Measurements from ENCODE around the gene EGFL7. TPM values are rescaled to one million over a fixed set of nuclear protein-coding genes. Genes with fewer than 3 reads are reported as not detected.

The EGFL7 gene
- total RNA-seq, 3 donors from 2014 or later (not counting 1 experiment from before 2014, with no cell fraction given), result 0.28 to 0.47 (median 0.29) TPM

DNA sequence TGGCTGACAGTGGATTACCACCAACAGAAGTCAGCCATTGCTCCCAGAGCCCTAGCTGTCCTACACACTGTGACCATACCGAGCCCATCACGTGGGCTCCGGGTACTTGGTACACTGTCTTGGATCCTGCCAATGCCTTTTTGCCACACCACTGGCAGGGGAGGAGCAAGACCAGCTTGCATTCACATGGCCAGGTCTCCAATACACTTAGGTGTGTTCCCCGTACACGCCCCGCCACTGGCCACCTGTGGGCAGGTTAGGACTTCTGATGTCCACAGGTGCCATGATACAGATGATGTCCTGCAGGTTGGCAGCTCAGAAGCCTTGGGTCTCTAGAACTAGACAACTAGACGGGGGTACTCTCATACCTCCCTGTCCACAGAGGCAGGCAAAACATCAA is 44.3 kb downstream of the EGFL7 start:
- Mint-ChIP-seq H3K27me3 (ENCODE audit: low read depth in 2 of 2) (peaks cover 23 to 27% of the 10 kb centered on the region in 2 donors), H3K4me1 (peaks cover 6 to 7% of the 10 kb centered on the region in 2 donors)
- TF ChIP-seq, protein P1, sequence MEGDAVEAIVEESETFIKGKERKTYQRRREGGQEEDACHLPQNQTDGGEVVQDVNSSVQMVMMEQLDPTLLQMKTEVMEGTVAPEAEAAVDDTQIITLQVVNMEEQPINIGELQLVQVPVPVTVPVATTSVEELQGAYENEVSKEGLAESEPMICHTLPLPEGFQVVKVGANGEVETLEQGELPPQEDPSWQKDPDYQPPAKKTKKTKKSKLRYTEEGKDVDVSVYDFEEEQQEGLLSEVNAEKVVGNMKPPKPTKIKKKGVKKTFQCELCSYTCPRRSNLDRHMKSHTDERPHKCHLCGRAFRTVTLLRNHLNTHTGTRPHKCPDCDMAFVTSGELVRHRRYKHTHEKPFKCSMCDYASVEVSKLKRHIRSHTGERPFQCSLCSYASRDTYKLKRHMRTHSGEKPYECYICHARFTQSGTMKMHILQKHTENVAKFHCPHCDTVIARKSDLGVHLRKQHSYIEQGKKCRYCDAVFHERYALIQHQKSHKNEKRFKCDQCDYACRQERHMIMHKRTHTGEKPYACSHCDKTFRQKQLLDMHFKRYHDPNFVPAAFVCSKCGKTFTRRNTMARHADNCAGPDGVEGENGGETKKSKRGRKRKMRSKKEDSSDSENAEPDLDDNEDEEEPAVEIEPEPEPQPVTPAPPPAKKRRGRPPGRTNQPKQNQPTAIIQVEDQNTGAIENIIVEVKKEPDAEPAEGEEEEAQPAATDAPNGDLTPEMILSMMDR (IDR thresholded peaks at IDR 0.05), result no peak

DNA sequence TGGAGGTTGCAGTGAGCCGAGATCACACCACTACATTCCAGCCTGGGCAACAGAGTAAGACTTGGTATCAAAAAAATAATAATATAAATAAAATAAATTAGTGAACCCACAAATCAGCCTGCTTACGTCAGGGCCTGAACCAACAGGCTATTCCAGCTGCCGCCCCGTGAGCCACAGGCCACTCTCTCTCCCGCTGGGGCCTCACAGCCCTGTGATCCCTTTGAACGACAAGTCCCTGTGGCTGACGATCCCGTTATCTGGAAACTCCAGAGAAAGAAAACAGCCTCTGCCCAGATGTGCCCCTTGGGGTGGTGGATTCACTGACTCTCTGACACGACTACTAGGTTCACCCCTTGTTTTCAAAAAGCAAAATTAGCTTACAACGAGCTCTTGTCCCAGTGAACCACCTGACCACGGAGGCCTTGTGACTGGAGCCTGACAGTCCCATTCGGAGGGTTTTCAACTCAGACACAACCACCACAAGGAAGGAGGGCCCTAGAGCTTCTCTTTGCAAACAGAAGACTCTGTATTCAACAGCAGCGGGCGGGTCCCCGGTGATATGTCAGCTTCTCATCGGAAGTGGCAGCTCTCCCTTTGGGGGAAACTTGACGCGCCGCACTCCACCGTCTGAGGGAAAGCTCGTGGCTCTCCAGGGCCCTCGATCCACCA is 45.3 kb downstream of the EGFL7 start:
- Mint-ChIP-seq H3K36me3 (no peaks in the 10 kb centered on the region), H3K4me1 (peaks cover 6 to 7% of the 10 kb centered on the region in 2 donors), H3K4me3 (no peak overlapping the region), H3K27ac (no peak overlapping the region), H3K9me3 (no peaks in the 10 kb centered on the region), H3K27me3 (ENCODE audit: low read depth in 2 of 2) (peaks cover 23 to 27% of the 10 kb centered on the region in 2 donors)
- H3K4me1 ChIP-seq (ENCODE audit: control insufficient read depth, insufficient read depth, low read length), result peaks cover 16% of the 10 kb centered on the region
- intact Hi-C loops (cut with micrococcal nuclease), result no loop called here
- no peak for ATAC-seq
- DNase-seq, result no peak
- 89% methylated on average over 21 of the region's 22 CpGs for WGBS (ENCODE audit: insufficient coverage)
- no peaks in the 10 kb centered on the region for H3K9me3 ChIP-seq (ENCODE audit: control insufficient read depth, insufficient read depth, low read length)
- peaks cover 1% of the 10 kb centered on the region for H3K27me3 ChIP-seq (ENCODE audit: control insufficient read depth, insufficient read depth, low read length)
- H3K4me3 ChIP-seq (ENCODE audit: low read length), result no peak overlapping the region
- H3K36me3 ChIP-seq (ENCODE audit: control insufficient read depth, insufficient read depth, low read length), result no peaks in the 10 kb centered on the region
- no peak overlapping the region for H3K27ac ChIP-seq (ENCODE audit: low read length)
- TF ChIP-seq, protein P1 (IDR thresholded peaks at IDR 0.05), result no peak

More for the DNA sequence above, 44.3 kb downstream of the EGFL7 start:
- H3K9me3 ChIP-seq (ENCODE audit: control insufficient read depth, insufficient read depth, low read length), result no peaks in the 10 kb centered on the region
- intact Hi-C loops (cut with micrococcal nuclease), result no loop called here
- Mint-ChIP-seq H3K27ac (no peak overlapping the region), H3K36me3 (no peaks in the 10 kb centered on the region), H3K9me3 (no peaks in the 10 kb centered on the region), H3K4me3 (no peak overlapping the region)
- H3K4me3 ChIP-seq (ENCODE audit: low read length), result no peak overlapping the region
- ATAC-seq (no peak), DNase-seq (no peak)
- H3K4me1 ChIP-seq (ENCODE audit: control insufficient read depth, insufficient read depth, low read length), result peaks cover 12% of the 10 kb centered on the region
- 92% methylated on average over 7 of the region's 7 CpGs for WGBS (ENCODE audit: insufficient coverage)
- H3K27me3 ChIP-seq (ENCODE audit: control insufficient read depth, insufficient read depth, low read length), result no peaks in the 10 kb centered on the region
- H3K27ac ChIP-seq (ENCODE audit: low read length), result no peak overlapping the region
- H3K36me3 ChIP-seq (ENCODE audit: control insufficient read depth, insufficient read depth, low read length), result no peaks in the 10 kb centered on the region

DNA sequence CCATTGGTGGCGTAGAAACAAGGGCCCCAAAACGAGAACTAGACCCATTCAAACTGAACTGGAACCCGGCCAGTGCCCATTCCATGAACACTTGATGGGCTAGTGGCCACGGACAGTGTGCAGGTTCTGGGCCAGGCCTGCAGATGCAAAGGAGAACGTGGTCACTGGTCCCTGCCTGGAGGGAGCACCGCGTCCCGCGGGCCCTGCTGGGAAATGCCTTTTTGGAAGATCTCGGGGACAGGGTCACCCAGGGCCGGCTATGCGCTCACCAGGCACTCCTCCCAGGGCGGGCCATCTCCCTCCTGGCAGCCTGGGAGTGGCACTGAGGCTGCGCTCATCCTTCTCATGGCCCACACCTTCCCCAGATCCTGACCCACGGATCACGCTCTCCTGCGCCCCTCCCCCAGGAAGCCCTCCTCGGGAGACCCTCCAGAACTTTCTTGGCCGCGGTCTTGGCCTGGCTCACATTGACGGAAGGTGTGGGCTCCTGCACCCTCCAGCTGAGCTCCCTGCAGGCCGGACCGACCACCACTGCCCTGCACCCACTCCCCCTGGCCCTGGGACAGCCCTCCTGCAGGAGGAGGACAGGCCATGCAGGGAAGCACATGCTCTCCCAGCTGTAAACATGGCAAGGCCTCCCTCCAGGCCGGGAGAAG is 46.9 kb downstream of the EGFL7 start:
- no peaks in the 10 kb centered on the region for H3K9me3 ChIP-seq (ENCODE audit: control insufficient read depth, insufficient read depth, low read length)
- no peaks in the 10 kb centered on the region for H3K36me3 ChIP-seq (ENCODE audit: control insufficient read depth, insufficient read depth, low read length)
- H3K27me3 Mint-ChIP-seq (ENCODE audit: low read depth in 2 of 2), result peaks cover 23 to 34% of the 10 kb centered on the region in 2 donors
- intact Hi-C loops (cut with micrococcal nuclease), result no loop called here
- H3K36me3 Mint-ChIP-seq, result no peaks in the 10 kb centered on the region
- peaks cover 11% of the 10 kb centered on the region for H3K27me3 ChIP-seq (ENCODE audit: control insufficient read depth, insufficient read depth, low read length)
- DNase-seq, result no peak
- H3K27ac ChIP-seq (ENCODE audit: low read length), result no peak overlapping the region
- 92% methylated on average over 24 of the region's 24 CpGs for WGBS (ENCODE audit: insufficient coverage)
- H3K9me3 Mint-ChIP-seq, result no peaks in the 10 kb centered on the region
- H3K4me3 ChIP-seq (ENCODE audit: low read length), result no peak overlapping the region
- no peak overlapping the region for H3K27ac Mint-ChIP-seq
- no peak overlapping the region for H3K4me3 Mint-ChIP-seq
- H3K4me1 ChIP-seq (ENCODE audit: control insufficient read depth, insufficient read depth, low read length), result peaks cover 14% of the 10 kb centered on the region
- peaks cover 6 to 7% of the 10 kb centered on the region in 2 donors for H3K4me1 Mint-ChIP-seq
- no peak for ATAC-seq
- TF ChIP-seq, protein P1 (IDR thresholded peaks at IDR 0.05), result no peak
